GM12892 (cell line): ENCODE measurements around the gene DCLK2.

Experiments
- DNase-seq: peaks from one replicate; pipeline ENCODE4 v3.0.0; 2011; ENCODE audit not compliant: insufficient read length
- FAIRE-seq: peaks from 2 replicates; lab custom pipeline; 2011; peaks lifted over from hg19 to GRCh38; lab: Jason Lieb, UNC
- POLR2A ChIP-seq: IDR thresholded peaks from 2 replicates; pipeline ENCODE4 v1.6.1; 2011; ENCODE audit warnings: low read depth, low read length, control low read depth
- POLR2AphosphoS5 ChIP-seq: IDR thresholded peaks from 2 replicates; pipeline ENCODE4 v1.6.1; 2011; ENCODE audit warnings: low read depth, low read length, control low read depth
- TAF1 ChIP-seq: IDR thresholded peaks from 2 replicates; pipeline ENCODE4 v1.6.1; 2011; ENCODE audit warnings: low read depth, mild to moderate bottlenecking, control low read depth, low read length, borderline replicate concordance

Gene DCLK2

DNA sequence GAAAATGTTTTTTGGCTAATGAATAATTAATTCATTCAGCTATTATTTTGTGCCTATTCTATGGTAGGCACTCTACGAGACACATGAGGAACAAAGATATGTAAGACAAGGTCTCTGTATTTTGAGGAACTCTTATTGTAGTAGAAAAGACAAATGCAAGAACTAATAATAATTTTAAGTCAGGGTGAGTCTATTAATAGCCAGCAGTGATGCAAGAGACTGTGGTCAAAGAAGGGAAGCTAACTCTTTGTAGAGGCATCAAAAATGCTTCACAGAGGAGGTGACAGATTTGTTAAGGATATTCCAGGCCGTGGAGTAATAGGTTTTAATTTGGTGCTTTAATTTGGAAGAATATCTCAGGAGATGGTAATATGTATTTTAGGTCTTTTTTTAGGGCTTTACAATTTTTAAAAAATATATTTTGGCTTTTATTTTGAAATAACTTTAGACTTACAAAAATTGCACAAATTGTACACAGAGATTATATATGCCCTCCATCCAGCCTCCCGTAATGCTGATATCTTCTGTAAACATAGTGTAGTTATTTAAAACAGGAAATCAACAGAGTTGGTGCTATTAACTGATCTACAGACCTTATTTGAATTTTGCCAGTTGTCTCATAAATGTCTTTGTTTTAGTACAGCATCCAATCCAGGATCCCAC is 48.1 kb downstream of the DCLK2 start:
- no peak for DNase-seq
- no peak for TF ChIP-seq POLR2A
- no peak for TF ChIP-seq TAF1
- TF ChIP-seq POLR2AphosphoS5: no peak
- no peak for FAIRE-seq

DNA sequence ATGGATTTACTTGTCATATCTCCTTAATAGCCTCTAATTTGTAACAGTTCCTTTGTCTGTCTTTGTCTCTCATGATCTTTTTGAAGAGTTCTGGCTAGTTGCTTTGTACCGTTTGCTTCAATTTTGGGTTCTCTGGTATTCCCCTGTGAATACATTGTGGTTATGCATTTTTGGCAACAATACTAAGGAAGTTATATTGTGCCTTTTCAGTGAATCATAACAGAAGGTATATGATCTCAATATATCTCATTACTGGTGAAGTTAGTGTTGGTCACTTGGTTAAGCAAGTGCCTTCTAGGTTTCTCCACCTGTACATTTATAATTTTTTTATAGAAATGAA is 48.6 kb downstream of the DCLK2 start:
- no peak for FAIRE-seq
- TF ChIP-seq POLR2A (no peak), TAF1 (no peak), POLR2AphosphoS5 (no peak)
- no peak for DNase-seq

DNA sequence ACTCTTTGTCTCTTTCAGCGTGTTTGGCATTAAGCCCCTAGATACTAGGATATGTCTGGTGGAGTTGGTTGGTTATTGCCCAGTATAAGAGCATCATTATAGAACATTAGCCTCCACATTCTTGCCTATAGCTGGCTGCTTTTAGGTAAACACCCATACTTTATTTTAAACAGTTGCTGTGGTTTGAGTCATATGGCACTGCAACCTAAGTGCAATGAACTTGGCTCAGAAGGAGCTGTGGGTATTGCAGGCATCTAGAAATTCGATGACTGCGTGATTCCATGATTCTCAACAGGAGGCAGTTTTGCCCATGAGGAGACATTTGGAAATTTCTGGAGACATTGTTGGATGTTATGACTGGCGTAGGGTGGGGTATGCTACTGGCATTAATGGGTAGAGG is 49.5 kb downstream of the DCLK2 start:
- TF ChIP-seq TAF1 (no peak), POLR2A (no peak), POLR2AphosphoS5 (no peak)
- FAIRE-seq: no peak
- no peak for DNase-seq

DNA sequence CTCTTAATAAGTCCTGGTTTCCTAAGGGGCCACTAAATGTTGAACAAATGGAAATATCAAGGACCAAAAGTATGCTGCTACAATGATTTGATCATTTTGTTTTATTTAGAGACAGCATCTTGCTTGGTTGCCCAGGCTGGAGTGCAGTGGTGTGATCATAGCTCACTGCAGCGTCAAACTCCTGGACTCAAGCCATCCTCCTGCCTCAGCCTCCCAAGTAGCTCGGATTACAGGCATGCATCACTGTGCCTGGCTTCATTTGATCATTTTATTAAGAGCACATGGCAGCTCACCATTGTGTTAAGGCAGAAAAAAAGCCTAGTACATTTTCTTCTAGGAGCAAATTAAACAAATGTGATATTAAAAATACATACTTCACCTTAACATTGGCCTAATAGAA is 52.7 kb downstream of the DCLK2 start:
- TF ChIP-seq POLR2A (no peak), TAF1 (no peak), POLR2AphosphoS5 (no peak)
- FAIRE-seq: no peak
- no peak for DNase-seq

DNA sequence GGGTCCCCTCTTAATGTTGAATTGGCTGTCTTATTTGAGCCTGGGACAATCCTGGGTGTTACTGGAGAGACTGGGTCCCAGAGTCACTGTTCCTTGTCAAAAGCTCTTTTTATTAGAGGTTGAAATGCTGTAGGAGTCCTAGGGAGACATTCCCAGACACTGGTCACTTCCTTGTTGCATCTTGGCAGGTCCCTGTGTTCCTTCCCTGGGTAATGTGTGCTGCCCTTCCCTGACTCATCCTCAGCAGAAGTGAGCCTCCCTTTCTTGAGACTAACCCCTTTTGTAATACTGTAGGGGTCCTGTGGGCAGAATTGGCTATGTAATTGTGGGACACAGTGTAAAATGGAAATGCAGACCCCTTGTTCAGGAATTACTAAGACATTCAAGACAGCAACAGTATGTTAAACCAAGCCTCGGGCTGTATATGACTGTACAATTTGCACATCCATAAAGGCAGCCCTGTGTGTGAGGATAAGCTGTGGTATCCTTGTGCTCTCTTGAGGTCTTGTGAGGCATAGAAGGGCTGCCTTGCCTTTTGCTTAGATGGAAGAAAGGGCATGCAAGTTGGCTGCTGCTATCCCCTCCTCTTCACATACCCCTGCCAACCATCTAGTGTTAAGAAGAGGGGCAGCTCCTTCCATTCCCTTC is 53.5 kb downstream of the DCLK2 start:
- DNase-seq: no peak
- no peak for FAIRE-seq
- TF ChIP-seq TAF1 (no peak), POLR2A (no peak), POLR2AphosphoS5 (no peak)

DNA sequence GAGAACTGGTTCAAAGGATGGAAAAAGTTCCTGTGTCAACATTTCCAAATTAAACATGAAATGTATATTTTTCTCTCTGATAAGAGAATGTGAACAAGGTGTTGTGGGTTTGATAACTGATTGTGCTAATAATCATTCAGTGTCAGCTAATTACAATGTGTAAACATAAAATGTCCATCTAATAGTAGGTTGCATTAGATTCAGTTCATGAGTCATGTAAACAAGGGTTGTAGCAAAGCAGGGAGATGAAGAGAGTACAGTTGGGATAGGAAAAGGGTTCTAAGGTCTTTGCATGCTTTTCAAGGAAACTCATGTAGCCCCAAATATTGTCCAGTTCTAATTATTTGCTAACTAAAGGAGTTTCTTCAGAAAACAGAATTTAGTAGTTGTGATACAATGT is 55.4 kb downstream of the DCLK2 start:
- TF ChIP-seq POLR2AphosphoS5: no peak
- no peak for TF ChIP-seq POLR2A
- TF ChIP-seq TAF1: no peak
- FAIRE-seq: no peak
- DNase-seq: no peak

DNA sequence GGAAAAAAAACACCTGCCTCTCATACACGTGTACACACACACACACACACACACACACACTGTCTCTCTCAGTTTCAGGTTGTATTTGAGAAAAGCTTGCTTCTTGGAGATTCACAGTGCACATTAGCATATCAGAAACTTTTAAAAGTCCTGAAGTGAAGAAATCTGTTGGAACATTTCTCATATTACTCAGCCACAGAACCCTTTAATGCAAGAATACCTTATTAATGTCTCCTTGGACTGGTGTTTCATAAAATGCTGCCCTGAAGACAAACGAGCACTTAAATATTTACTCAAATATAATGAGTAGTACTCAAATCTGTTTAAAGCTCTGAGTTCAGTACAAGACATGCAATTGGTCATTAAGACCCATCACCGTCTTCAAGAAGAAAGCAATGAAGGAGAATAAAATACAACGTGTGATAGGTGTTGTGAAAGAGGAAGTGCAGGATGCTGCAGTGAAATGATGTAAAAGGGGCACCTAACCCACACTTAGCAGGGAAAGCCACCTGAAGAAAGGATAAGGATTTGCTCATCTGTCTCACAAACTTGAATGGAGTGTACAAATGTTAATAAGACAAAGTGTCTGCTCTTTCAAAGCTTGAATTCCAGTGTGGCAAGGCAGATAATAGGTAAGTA is 57.0 kb downstream of the DCLK2 start:
- FAIRE-seq: no peak
- DNase-seq: no peak
- TF ChIP-seq POLR2A: no peak
- TF ChIP-seq TAF1: no peak
- no peak for TF ChIP-seq POLR2AphosphoS5

DNA sequence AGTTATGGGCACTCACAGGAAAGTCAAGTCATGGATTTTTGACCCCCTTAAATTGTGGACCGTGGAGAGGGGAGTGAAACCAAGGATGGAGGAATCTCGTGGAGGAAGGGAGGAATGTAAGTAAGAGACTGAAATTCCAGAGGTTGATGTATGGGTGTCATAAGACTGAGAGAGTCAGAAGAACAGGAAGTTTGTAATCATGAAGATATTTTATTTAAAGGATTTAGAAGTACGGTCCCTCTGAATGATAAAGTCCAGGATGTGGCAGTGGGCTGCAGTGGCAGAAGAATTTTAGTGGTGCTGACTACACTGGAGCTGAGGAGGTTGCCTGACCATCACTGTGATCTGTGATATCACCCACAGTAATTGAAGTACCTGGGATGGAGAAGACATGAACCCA is 57.8 kb downstream of the DCLK2 start:
- no peak for TF ChIP-seq TAF1
- TF ChIP-seq POLR2AphosphoS5: no peak
- TF ChIP-seq POLR2A: no peak
- DNase-seq: no peak
- no peak for FAIRE-seq

DNA sequence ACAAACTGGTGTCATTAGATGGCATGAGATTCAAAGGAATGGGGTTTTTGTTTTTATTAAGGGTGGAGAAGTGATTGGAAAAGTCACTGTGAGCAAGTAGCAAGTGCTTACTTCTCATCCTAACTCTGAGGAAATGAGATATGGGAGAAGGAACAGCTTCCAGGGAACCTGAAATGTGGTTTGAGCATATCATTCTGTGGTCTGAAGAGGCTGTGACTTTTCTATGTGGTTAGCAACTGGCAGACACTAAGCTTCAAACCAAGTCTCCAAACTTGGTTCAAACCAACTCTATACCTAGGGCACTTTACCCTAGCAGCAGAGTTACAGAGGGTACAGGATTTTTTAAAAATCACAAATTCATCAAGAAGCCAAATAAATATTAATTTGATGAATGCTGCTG is 58.2 kb downstream of the DCLK2 start:
- DNase-seq: no peak
- no peak for TF ChIP-seq POLR2AphosphoS5
- TF ChIP-seq TAF1: no peak
- no peak for TF ChIP-seq POLR2A

DNA sequence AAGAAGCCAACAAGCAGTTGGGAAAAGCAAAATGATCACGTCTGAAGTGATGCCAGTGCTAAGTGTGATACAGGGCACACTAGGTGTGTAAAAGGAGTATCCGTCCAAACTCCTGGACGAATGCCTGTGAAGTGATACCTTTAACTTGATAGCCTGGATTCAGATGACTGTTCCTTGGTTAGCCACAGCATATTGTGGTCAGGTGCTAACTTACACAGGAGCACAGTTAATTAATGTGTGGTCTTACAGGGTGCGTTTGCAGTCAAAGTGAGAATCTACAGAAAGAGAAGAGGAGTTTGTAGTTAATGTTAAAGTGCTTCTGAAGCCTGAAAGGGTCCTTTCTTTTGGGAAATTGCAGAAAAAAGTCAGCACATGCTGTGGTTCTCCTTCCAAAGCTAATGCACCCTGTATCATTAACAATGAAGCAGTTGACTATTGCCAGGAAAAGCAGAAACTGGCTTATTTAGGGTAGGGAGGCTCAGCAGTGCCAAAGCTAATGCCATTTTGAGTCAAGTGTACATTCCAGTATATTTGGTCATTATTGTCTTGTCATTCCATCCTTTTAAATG is 61.1 kb downstream of the DCLK2 start:
- TF ChIP-seq POLR2A (no peak), POLR2AphosphoS5 (no peak), TAF1 (no peak)
- DNase-seq: no peak
- no peak for FAIRE-seq

More for the DNA sequence above, 58.2 kb downstream of the DCLK2 start:
- no peak for FAIRE-seq

DNA sequence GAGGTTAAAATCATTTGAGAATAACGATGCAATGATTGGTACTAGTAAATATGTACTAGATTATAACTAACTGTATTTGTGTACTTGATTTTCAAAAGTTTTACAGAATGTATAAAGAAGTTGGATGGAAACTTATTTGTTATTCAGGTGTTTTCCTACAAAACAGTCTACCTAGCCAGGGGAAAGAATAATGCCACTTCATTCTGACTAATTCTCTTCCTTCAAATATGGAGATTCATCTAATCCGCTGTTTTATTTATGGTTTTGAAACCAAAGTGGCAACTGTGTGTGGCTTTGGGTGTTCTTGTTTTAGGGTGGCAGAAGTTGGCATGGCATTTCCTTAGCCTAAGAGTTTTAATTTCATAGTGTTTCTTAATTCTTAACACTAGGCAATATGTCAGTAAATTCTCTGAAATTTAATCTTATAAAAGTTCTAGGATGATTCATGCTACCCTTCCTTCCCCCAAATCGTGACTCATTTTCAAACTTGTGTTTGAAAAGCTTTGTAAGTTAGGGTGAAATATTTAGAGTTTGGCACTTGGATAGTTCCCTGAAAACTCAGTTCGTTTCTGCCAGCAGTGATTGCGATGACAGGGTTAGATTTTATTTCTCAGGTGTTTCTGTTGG is 62.6 kb downstream of the DCLK2 start:
- no peak for FAIRE-seq
- TF ChIP-seq TAF1: no peak
- TF ChIP-seq POLR2AphosphoS5: no peak
- TF ChIP-seq POLR2A: no peak
- DNase-seq: no peak

DNA sequence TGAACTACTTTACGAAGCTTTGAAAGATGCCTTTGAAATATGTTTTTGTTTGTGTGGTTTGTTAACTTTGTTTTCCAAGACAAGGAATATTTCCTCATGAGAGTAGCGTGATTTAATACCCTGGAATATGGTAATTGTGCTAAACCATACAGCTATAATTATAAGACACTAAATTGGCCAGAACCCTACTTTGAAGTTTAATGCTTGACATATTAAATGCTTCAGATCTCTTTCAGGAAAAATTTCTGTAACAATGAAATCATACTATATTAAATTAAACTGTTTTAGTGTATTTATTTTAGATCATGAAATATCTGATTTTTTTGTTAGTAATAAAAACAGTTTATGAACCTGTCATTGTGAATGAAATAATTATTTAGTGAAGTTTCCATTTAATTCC is 63.5 kb downstream of the DCLK2 start:
- FAIRE-seq (no peak), DNase-seq (no peak)
- TF ChIP-seq POLR2A (no peak), TAF1 (no peak), POLR2AphosphoS5 (no peak)
